ENCODE measurements around the gene OSBP2.

Gene OSBP2

DNA sequence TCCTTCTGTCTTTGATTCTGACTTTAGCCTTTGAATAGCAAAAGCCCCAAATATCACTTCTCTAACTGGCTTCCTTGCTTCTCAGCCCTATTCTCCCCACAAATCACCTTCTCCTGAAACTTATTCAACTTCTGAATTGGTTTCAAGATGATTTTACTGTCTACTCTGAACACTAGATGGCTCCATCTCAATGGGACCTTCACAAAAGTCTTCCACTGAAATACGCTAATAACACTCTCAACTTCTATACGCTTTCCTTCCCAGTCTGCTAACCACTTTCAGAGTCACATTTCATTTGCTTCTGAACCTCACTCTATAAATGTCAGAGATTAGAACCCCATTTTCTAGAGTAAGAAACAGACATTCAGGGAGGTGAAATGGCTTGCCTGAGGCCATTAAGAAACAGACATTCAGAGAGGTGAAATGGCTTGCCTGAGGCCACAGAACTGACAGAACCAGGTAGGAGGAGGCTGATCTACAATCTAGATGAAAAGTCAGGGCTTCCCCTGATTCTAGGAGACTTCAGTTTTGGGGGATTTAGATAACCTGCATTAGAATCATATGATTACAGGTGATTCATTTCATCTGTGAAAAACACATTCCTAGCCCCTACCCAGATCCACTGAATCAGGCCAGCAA, 253.3 kb downstream of the OSBP2 start:
- no peak for DNase-seq

DNA sequence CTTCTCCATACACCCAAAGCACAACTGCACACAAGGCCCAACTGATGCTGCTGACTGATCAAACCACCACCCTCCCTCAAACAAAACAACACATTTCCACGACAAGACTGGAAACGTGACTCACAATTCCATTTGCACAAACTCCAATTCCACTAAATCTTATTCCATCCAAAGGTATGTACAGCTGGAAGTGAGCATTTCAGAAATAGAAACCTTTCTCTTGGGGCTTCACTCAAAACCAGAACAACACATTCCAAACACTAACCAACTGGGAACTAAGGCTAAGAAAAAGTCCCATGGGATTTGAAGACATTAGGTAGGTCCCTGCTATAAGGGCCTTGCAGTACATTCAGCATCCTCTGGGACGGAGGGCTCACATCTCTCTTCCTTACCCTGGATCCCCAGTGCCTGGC, 254.3 kb downstream of the OSBP2 start:
- DNase-seq = no peak

DNA sequence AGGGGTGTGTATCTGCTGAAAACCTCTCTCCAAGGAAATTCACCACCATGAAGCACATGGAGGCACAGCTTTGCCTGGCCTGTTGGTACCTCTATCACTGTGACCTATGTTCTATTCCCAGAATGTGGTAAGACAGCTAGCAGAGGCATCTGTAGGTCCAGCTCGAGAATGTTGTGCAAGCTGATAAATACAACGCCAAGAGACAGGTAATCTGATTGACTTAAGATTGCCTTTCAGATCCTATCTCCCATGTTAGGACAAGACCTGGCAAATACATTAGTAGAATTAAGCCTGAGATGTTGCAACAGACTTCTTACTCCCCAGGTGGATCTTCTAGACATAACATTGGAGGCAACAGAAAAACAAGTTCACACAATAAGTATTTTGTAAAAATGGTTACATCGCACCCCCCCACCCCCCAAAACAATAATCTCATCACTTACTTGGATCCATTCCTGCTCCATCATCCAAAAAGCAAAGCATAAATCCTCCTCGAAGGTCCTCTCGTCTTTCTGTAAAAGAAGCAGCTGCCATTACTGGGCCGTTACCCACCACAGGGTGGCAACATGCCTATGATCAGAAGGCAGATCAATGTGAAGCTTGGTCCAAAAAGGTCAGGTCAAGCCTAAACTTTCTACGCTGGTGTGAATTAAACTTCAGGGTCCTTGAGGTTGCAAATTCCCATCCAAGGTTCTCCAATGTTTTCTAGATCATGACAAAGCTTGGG, 255.4 kb downstream of the OSBP2 start:
- no peak for DNase-seq

DNA sequence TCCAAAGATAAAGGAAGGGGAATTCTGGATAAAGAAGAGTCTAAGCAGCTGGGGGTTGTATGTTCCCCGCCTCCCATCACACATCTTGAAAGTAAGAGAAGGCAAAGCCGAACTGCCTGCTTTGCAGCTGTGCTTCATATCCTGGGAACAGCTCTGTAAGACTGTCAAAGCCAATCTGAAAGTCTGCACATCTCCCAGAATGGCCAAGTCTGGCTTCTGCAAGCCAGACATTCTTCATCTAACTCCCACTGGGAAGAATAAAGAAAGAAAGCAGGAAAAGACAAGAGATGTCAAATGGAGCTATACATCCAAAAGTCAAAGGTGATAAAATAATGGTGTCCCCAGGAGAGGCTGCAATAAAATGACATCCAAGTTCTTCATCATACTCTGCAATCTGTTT, 258.5 kb downstream of the OSBP2 start:
- no peak for DNase-seq

DNA sequence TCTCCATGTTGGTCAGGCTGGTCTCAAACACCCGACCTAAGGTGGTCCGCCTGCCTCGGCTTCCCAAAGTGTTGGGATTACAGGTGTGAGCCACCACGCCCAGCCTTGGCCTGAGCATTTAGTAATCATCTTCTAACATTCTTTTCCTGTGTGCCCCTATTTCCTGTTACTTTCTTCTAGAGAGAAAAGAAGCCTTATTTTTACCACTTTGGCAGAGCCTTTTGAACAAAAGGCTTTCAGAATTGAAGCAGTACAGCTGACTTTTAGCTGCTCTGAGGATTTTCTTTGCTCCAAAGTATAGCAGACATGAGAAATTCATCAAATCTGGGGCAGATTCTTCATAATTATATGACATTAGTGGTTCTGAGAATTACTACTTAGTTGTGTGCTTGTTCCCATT, 260.5 kb downstream of the OSBP2 start:
- no peak for DNase-seq

All from stimulated activated CD4-positive, alpha-beta T cell treated with anti-CD3 and anti-CD28 coated beads, Interleukin-1b, Interleukin-23, amount 100 ng/mL, for 48 hours (primary cell).